Measurements from ENCODE around the gene CSE1L. TPM values are rescaled to one million over a fixed set of nuclear protein-coding genes. Genes with fewer than 3 reads are reported as not detected.

CSE1L gene
- total RNA-seq, 1 experiment from 2014 or later = 158 TPM

DNA sequence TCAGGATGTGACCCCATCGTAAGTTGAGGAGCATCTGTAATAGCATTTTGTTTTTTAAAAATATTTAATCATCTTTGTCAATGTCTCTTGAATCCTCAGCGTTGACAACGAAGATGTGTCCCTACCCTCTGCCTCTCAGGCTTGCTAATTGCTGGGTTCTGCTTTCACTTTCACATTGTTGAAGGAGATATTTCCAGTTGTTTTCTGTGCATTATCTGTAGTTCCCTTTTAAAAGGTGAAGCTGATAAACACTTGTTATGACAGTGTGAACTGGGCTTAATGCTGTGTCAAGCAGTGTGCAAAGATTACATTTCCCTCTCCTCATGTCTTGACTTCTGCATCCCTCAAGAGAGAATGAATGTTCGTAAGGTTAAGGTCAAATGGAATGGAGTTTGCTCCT is 54.9 kb downstream of the CSE1L start:
- ChIA-PET RAD21 (ENCODE audit: low non-redundant PET in 1 of 2, low total read pairs in 2 of 2, uncharacterized antibody in 2 of 2, unreplicated experiment in 2 of 2) (no interaction called here), POLR2A (no interaction called here), CTCF (no interaction called here)
- no peaks in the 10 kb centered on the region for H3K9me3 ChIP-seq (ENCODE audit: control insufficient read depth in 1 of 2, insufficient read depth in 1 of 2, low read depth in 1 of 2, low read length in 2 of 2)
- no peak for DNase-seq (ENCODE audit: low read depth, low spot score)
- H3K27me3 ChIP-seq (ENCODE audit: insufficient read depth, low read length) = no peaks in the 10 kb centered on the region
- H3K4me1 ChIP-seq (ENCODE audit: control insufficient read depth in 1 of 2, insufficient read depth in 2 of 2, low read length in 2 of 2) = no peaks in the 10 kb centered on the region
- H3K4me3 ChIP-seq (replicated peaks in 1 of 2; ENCODE audit: low read depth in 1 of 2, low read length in 2 of 2) = no peak overlapping the region
- H3K27ac ChIP-seq (ENCODE audit: low read depth, low read length) = no peak overlapping the region
- peaks cover 42% of the 10 kb centered on the region for H3K79me2 ChIP-seq (ENCODE audit: insufficient read depth, low read length)
- H4K20me1 ChIP-seq (ENCODE audit: insufficient read depth) = peaks cover 27% of the 10 kb centered on the region; the same call in 1 of the 2 replicates
- no peak overlapping the region for H3K4me2 ChIP-seq (ENCODE audit: low read length)
- no peaks in the 10 kb centered on the region for H3K9me2 ChIP-seq (ENCODE audit: insufficient read depth)
- H3K36me3 ChIP-seq (ENCODE audit: control insufficient read depth in 1 of 2, insufficient read depth in 2 of 2, low read length in 2 of 2) = peaks cover 41 to 57% of the 10 kb centered on the region in 2 experiments
- H3K9ac ChIP-seq (ENCODE audit: low read length) = no peak overlapping the region
- intact Hi-C loops (cut with micrococcal nuclease) = no loop called here
- no TSS peak for BruUV-seq (replicated peaks)
- no peak overlapping the region for H2AFZ ChIP-seq (ENCODE audit: low read depth, low read length, poor library complexity, severe bottlenecking)
- ATAC-seq = no peak
- TF ChIP-seq CEBPB (IDR thresholded peaks at IDR 0.05; ENCODE audit: low read depth) (no peak), TCF7L2 (IDR thresholded peaks at IDR 0.05; ENCODE audit: borderline replicate concordance, extremely low read depth, insufficient read depth, insufficient read length) (no peak), POLR2A (IDR thresholded peaks at IDR 0.05; ENCODE audit: borderline replicate concordance, extremely low read depth, insufficient read depth, insufficient read length) (no peak), EZH2phosphoT487 (IDR thresholded peaks at IDR 0.05; ENCODE audit: borderline replicate concordance) (no peak), EZH2 (IDR thresholded peaks at IDR 0.05) (no peak), POLR2AphosphoS5 (IDR thresholded peaks at IDR 0.05; ENCODE audit: low read depth, low read length) (no peak), RAD21 (IDR thresholded peaks at IDR 0.05; ENCODE audit: low read depth) (no peak), EGR1 (IDR thresholded peaks at IDR 0.05; ENCODE audit: low read depth) (no peak), CBX3 (IDR thresholded peaks at IDR 0.05; ENCODE audit: low read depth) (no peak), ZNF274 (IDR thresholded peaks at IDR 0.05; ENCODE audit: low read depth, low read length) (no peak), SRF (IDR thresholded peaks at IDR 0.05; ENCODE audit: low read depth) (no peak), SIN3A (IDR thresholded peaks at IDR 0.05; ENCODE audit: low read depth) (no peak), YY1 (IDR thresholded peaks at IDR 0.05; ENCODE audit: extremely low read depth, insufficient replicate concordance, low read depth, low read length) (no peak), ELF1 (IDR thresholded peaks at IDR 0.05; ENCODE audit: borderline replicate concordance, low read depth) (no peak)
- TF ChIP-seq, protein P1, sequence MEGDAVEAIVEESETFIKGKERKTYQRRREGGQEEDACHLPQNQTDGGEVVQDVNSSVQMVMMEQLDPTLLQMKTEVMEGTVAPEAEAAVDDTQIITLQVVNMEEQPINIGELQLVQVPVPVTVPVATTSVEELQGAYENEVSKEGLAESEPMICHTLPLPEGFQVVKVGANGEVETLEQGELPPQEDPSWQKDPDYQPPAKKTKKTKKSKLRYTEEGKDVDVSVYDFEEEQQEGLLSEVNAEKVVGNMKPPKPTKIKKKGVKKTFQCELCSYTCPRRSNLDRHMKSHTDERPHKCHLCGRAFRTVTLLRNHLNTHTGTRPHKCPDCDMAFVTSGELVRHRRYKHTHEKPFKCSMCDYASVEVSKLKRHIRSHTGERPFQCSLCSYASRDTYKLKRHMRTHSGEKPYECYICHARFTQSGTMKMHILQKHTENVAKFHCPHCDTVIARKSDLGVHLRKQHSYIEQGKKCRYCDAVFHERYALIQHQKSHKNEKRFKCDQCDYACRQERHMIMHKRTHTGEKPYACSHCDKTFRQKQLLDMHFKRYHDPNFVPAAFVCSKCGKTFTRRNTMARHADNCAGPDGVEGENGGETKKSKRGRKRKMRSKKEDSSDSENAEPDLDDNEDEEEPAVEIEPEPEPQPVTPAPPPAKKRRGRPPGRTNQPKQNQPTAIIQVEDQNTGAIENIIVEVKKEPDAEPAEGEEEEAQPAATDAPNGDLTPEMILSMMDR (IDR thresholded peaks at IDR 0.05 in 2 of 3, conservative IDR thresholded peaks at IDR 0.05 in 1 of 3; ENCODE audit: borderline replicate concordance in 1 of 3, insufficient read depth in 1 of 3, low read depth in 2 of 3, low read length in 2 of 3) = no peak
- TF ChIP-seq, protein P2, sequence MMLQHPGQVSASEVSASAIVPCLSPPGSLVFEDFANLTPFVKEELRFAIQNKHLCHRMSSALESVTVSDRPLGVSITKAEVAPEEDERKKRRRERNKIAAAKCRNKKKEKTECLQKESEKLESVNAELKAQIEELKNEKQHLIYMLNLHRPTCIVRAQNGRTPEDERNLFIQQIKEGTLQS (IDR thresholded peaks at IDR 0.05) = no peak
- TF ChIP-seq, protein P3, sequence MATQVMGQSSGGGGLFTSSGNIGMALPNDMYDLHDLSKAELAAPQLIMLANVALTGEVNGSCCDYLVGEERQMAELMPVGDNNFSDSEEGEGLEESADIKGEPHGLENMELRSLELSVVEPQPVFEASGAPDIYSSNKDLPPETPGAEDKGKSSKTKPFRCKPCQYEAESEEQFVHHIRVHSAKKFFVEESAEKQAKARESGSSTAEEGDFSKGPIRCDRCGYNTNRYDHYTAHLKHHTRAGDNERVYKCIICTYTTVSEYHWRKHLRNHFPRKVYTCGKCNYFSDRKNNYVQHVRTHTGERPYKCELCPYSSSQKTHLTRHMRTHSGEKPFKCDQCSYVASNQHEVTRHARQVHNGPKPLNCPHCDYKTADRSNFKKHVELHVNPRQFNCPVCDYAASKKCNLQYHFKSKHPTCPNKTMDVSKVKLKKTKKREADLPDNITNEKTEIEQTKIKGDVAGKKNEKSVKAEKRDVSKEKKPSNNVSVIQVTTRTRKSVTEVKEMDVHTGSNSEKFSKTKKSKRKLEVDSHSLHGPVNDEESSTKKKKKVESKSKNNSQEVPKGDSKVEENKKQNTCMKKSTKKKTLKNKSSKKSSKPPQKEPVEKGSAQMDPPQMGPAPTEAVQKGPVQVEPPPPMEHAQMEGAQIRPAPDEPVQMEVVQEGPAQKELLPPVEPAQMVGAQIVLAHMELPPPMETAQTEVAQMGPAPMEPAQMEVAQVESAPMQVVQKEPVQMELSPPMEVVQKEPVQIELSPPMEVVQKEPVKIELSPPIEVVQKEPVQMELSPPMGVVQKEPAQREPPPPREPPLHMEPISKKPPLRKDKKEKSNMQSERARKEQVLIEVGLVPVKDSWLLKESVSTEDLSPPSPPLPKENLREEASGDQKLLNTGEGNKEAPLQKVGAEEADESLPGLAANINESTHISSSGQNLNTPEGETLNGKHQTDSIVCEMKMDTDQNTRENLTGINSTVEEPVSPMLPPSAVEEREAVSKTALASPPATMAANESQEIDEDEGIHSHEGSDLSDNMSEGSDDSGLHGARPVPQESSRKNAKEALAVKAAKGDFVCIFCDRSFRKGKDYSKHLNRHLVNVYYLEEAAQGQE (IDR thresholded peaks at IDR 0.05; ENCODE audit: low read depth) = no peak
- TF ChIP-seq, protein P4, sequence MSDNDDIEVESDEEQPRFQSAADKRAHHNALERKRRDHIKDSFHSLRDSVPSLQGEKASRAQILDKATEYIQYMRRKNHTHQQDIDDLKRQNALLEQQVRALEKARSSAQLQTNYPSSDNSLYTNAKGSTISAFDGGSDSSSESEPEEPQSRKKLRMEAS (IDR thresholded peaks at IDR 0.05) = no peak
